Neural crest cell (in vitro differentiated cells): ENCODE measurements around the gene ABHD17C. TPM values are rescaled to one million over a fixed set of nuclear protein-coding genes. Genes with fewer than 3 reads are reported as not detected.
A peak's percentile ranks its signal among the peaks of the same experiment; 100 is the strongest.

Experiments used
- DNase-seq: peaks from one replicate; pipeline ENCODE4 v3.0.0; 2021; ENCODE audit warnings: low read depth, mixed read lengths, low spot score
- H3K27ac Mint-ChIP-seq: one replicate; pipeline ENCODE4 v1.8.0; 2021; ENCODE audit warnings: mild to moderate bottlenecking, mixed read lengths; ENCODE audit not compliant: unreplicated experiment
- H3K27me3 Mint-ChIP-seq: 2 replicates; pipeline ENCODE4 v1.8.0; 2021; ENCODE audit warnings: low read depth, mild to moderate bottlenecking, mixed read lengths
- H3K36me3 Mint-ChIP-seq: 2 replicates; pipeline ENCODE4 v1.8.0; 2021; ENCODE audit warnings: low read depth, mild to moderate bottlenecking, mixed read lengths
- H3K4me1 Mint-ChIP-seq: 2 replicates; pipeline ENCODE4 v1.8.0; 2021; ENCODE audit warnings: mixed read lengths
- H3K4me3 Mint-ChIP-seq: one replicate; pipeline ENCODE4 v1.8.0; 2021; ENCODE audit warnings: mild to moderate bottlenecking, mixed read lengths
- H3K9me3 Mint-ChIP-seq: 2 replicates; pipeline ENCODE4 v1.8.0; 2021; ENCODE audit warnings: mixed read lengths
- CTCF ChIP-seq: fragments of 200-600 bp; sonication (generic); conservative IDR thresholded peaks from 2 replicates; pipeline ENCODE4 v1.5.0; 2021; ENCODE audit warnings: antibody characterized with exemption, mild to moderate bottlenecking
- total RNA-seq: library from RNA; stranded (reverse); gene quantifications from 2 replicates; pipeline ENCODE4 v1.2.1, GENCODE V29; 2021

The ABHD17C gene
- total RNA-seq, 1 donor from 2014 or later = 26.5 TPM

- Mint-ChIP-seq H3K27me3 (no peaks in the 10 kb centered on the region), H3K36me3 (peaks cover 3% of the 10 kb centered on the region), H3K4me3 (no peak overlapping the region), H3K4me1 (peaks cover 71% of the 10 kb centered on the region), H3K9me3 (peaks cover 7% of the 10 kb centered on the region), H3K27ac (no peak overlapping the region)
- DNase-seq = no peak
- no peak for TF ChIP-seq CTCF
Observed at GRCh38 chr15:80745888-80746287, 50.8 kb downstream of the ABHD17C start.

GRCh38 chr15:80747317-80748053 is 52.4 kb downstream of the ABHD17C start:
- Mint-ChIP-seq H3K27ac (peak overlapping the region; percentile 63), H3K27me3 (no peaks in the 10 kb centered on the region), H3K9me3 (peaks cover 4% of the 10 kb centered on the region), H3K4me1 (peaks cover 75% of the 10 kb centered on the region), H3K36me3 (no peaks in the 10 kb centered on the region), H3K4me3 (peak overlapping the region; percentile 56)
- TF ChIP-seq CTCF = no peak
- DNase-seq = peak; percentile 26

GRCh38 chr15:80749589-80749988 is 54.5 kb downstream of the ABHD17C start:
- Mint-ChIP-seq H3K27me3 (no peaks in the 10 kb centered on the region), H3K27ac (no peak overlapping the region), H3K9me3 (peaks cover 4% of the 10 kb centered on the region), H3K4me1 (peaks cover 67% of the 10 kb centered on the region), H3K4me3 (no peak overlapping the region), H3K36me3 (no peaks in the 10 kb centered on the region)
- no peak for DNase-seq
- no peak for TF ChIP-seq CTCF

GRCh38 chr15:80750575-80750974 is 55.5 kb downstream of the ABHD17C start:
- no peak for DNase-seq
- Mint-ChIP-seq H3K9me3 (peaks cover 4% of the 10 kb centered on the region), H3K4me3 (peak overlapping the region; percentile 17), H3K27ac (peak overlapping the region; percentile 38), H3K36me3 (no peaks in the 10 kb centered on the region), H3K4me1 (peaks cover 60% of the 10 kb centered on the region), H3K27me3 (no peaks in the 10 kb centered on the region)
- TF ChIP-seq CTCF = no peak

GRCh38 chr15:80752204-80752603 is 57.1 kb downstream of the ABHD17C start:
- no peak for DNase-seq
- peaks cover 2% of the 10 kb centered on the region for H3K36me3 Mint-ChIP-seq
- no peaks in the 10 kb centered on the region for H3K9me3 Mint-ChIP-seq
- H3K4me3 Mint-ChIP-seq = no peak overlapping the region
- TF ChIP-seq CTCF = no peak
- H3K27me3 Mint-ChIP-seq = no peaks in the 10 kb centered on the region
- peaks cover 50% of the 10 kb centered on the region for H3K4me1 Mint-ChIP-seq
- H3K27ac Mint-ChIP-seq = peak overlapping the region; percentile 2
